Activated B cell treated with CpG ODN at 0.5 μM for 24 hours (primary cell): ENCODE data around the gene WDR27. TPM values are rescaled to one million over a fixed set of nuclear protein-coding genes. Genes with fewer than 3 reads are reported as not detected.

Source experiments
- ATAC-seq: fragments of 200-7000 bp; cut with Tn5 transposase; one replicate; pipeline ENCODE4 v1.10.0; 2021; ENCODE audit warnings: low read depth, mild to moderate bottlenecking, moderate library complexity
- CTCF ChIA-PET: fragments of 350-600 bp; sonication (Branson Sonifier 250); formaldehyde crosslinking; loops from one replicate; lab custom pipeline; 2021; ENCODE audit warnings: antibody characterized with exemption; lab: Charles Lee
- POLR2A ChIA-PET: fragments of 350-600 bp; sonication (Branson Sonifier 250); formaldehyde crosslinking; loops from one replicate; lab custom pipeline; 2021; ENCODE audit warnings: antibody characterized with exemption; lab: Charles Lee
- DNase-seq: peaks from one replicate; pipeline ENCODE4 v3.0.0; 2022
- H3K27ac Mint-ChIP-seq: one replicate; pipeline ENCODE4 v1.8.0; 2020; ENCODE audit warnings: mixed read lengths
- H3K27me3 Mint-ChIP-seq: one replicate; pipeline ENCODE4 v1.8.0; 2021; ENCODE audit warnings: mixed read lengths
- H3K36me3 Mint-ChIP-seq: one replicate; pipeline ENCODE4 v1.8.0; 2021; ENCODE audit warnings: low read depth, mixed read lengths
- H3K4me1 Mint-ChIP-seq: one replicate; pipeline ENCODE4 v1.8.0; 2021; ENCODE audit warnings: mixed read lengths
- H3K4me3 Mint-ChIP-seq: one replicate; pipeline ENCODE4 v1.8.0; 2020; ENCODE audit warnings: mild to moderate bottlenecking, mixed read lengths
- H3K9me3 Mint-ChIP-seq: one replicate; pipeline ENCODE4 v1.8.0; 2020; ENCODE audit warnings: mixed read lengths
- CTCF ChIP-seq: fragments of 200-600 bp; IDR thresholded peaks from one replicate; pipeline ENCODE4 v1.8.0; 2022; ENCODE audit warnings: antibody characterized with exemption, mild to moderate bottlenecking
- intact Hi-C: fragments of 100-400 bp; cut with micrococcal nuclease; formaldehyde crosslinking; loops from one replicate; pipeline ENCODE4 v1.15.1; 2024
- total RNA-seq: library from RNA; stranded (reverse); gene quantifications from 2 replicates; pipeline ENCODE4 v1.2.3, GENCODE V29; 2022

WDR27 gene
- total RNA-seq, 1 donor from 2014 or later: 49.1 TPM

DNA sequence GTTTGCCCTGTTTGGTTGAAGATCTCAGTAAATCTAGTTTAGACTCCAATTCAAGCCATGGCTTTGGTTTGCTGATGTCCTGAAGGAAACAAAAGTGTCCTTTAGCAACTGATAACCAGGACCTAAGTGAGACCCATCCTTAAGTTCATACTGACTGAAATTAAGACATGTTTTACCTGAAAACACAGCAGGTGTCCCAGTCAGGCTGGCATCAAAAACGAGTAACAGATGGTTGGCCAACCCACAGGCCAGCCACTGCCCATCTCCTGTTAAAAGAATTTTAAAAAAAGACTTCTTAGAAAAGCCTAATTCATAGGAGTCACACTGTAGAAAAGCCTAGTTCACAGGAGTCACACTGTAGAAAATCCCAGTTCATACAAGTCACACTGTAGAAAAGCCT is 58.3 kb downstream of the WDR27 start:
- H3K4me3 Mint-ChIP-seq: no peak overlapping the region
- no peaks in the 10 kb centered on the region for H3K4me1 Mint-ChIP-seq
- no peaks in the 10 kb centered on the region for H3K9me3 Mint-ChIP-seq
- H3K27me3 Mint-ChIP-seq: no peaks in the 10 kb centered on the region
- no peak for TF ChIP-seq CTCF
- intact Hi-C loops: no loop called here
- POLR2A ChIA-PET: no interaction called here
- peaks cover 9% of the 10 kb centered on the region for H3K36me3 Mint-ChIP-seq
- no peak for DNase-seq
- CTCF ChIA-PET: no interaction called here
- H3K27ac Mint-ChIP-seq: no peak overlapping the region
- ATAC-seq: no peak

DNA sequence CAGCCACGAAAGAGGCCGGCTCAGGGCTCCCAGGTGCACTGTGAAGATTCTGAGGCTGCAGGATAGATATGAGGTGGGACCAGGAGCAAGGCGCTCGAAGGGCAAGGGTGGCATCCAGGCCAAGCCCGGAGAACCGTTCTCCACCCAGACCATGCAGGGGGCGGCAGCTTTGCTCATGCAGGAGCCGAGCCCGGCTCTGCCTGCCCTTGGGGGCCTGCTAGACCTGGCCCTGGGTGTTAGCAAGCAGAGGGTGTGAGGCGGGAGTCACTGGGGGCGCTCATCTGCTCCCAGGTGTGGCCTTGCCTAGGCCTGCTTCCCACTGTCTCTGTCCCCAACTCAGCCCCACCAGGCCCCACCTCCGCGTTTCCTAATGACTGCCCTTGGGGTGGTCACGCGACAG is 59.4 kb downstream of the WDR27 start:
- H3K4me1 Mint-ChIP-seq: no peaks in the 10 kb centered on the region
- no peak for ATAC-seq
- H3K4me3 Mint-ChIP-seq: no peak overlapping the region
- peaks cover 15% of the 10 kb centered on the region for H3K36me3 Mint-ChIP-seq
- POLR2A ChIA-PET: no interaction called here
- no peak for TF ChIP-seq CTCF
- CTCF ChIA-PET: no interaction called here
- intact Hi-C loops: no loop called here
- no peaks in the 10 kb centered on the region for H3K27me3 Mint-ChIP-seq
- no peaks in the 10 kb centered on the region for H3K9me3 Mint-ChIP-seq
- H3K27ac Mint-ChIP-seq: no peak overlapping the region
- DNase-seq: no peak

GRCh38 chr6:169641461-169642085 is 60.3 kb downstream of the WDR27 start:
- Mint-ChIP-seq H3K27ac (no peak overlapping the region), H3K4me3 (no peak overlapping the region), H3K4me1 (no peaks in the 10 kb centered on the region), H3K27me3 (no peaks in the 10 kb centered on the region), H3K36me3 (peaks cover 22% of the 10 kb centered on the region), H3K9me3 (no peaks in the 10 kb centered on the region)
- CTCF ChIA-PET: no interaction called here
- POLR2A ChIA-PET: no interaction called here
- DNase-seq (no peak), ATAC-seq (no peak)
- TF ChIP-seq CTCF: no peak
- intact Hi-C loops: no loop called here

DNA sequence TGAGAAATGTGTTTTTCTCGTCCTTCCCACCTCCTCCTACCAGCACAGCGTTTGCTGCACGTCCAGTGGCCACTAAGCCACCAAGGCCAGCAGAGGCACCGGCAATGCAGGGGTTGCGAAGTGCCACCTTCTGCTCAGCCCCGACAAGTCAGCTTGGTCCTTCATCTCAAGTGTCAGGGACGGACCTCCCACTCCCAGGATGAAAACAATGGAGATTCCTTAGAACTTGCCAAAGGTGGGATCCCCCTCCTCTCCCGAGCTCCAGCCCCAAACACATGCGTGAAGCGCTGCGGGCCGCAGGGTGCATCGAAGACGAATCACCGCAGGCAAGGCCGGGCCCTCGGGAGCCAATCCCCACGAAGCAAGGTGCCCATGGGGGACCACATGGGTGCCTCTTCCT is 60.8 kb downstream of the WDR27 start:
- intact Hi-C loops: no loop called here

DNA sequence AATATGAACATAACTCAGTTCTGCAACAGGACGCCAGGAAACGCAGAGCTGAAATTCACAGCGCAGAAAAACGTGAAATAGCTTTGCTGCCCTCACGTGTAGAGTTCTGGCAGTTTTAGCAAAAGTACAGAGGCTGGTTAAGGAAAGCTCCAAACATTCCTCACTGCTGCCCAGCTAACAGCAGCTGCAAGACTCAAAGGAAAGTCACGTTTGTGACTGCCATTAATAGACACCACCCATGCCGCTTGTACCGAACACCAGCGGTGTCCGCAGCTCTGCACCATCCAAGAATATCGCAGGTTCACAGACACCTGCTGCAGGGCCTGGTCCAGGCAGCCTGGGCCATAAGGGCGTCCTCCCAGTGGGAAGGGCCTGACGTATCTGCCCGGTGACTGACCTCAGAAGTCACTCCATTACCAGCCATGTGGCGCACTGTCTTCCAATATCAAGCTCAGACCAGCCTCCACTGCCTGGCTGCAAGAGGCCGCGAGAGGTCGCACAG is 61.4 kb downstream of the WDR27 start:
- Mint-ChIP-seq H3K9me3 (no peaks in the 10 kb centered on the region), H3K4me3 (no peak overlapping the region), H3K4me1 (no peaks in the 10 kb centered on the region), H3K27me3 (no peaks in the 10 kb centered on the region), H3K27ac (no peak overlapping the region), H3K36me3 (peaks cover 27% of the 10 kb centered on the region)
- ChIA-PET CTCF (no interaction called here), POLR2A (no interaction called here)
- DNase-seq (no peak), ATAC-seq (no peak)
- TF ChIP-seq CTCF: no peak
- intact Hi-C loops: no loop called here

More for the DNA sequence above, 60.8 kb downstream of the WDR27 start:
- H3K36me3 Mint-ChIP-seq: peaks cover 26% of the 10 kb centered on the region
- H3K4me3 Mint-ChIP-seq: no peak overlapping the region
- no peaks in the 10 kb centered on the region for H3K4me1 Mint-ChIP-seq
- ATAC-seq: no peak
- no peak for TF ChIP-seq CTCF
- no peaks in the 10 kb centered on the region for H3K9me3 Mint-ChIP-seq
- CTCF ChIA-PET: no interaction called here
- POLR2A ChIA-PET: no interaction called here
- DNase-seq: no peak
- H3K27me3 Mint-ChIP-seq: no peaks in the 10 kb centered on the region
- H3K27ac Mint-ChIP-seq: no peak overlapping the region
